DND-41 (cell line): ENCODE results near the gene KIFAP3.

Experiments used
- EZH2 ChIP-seq: IDR thresholded peaks from 3 replicates; pipeline ENCODE4 v1.6.1; 2012; ENCODE audit warnings: borderline replicate concordance, low read depth, mild to moderate bottlenecking, moderate library complexity, low read length, inconsistent platforms; ENCODE audit not compliant: severe bottlenecking
- TF ChIP-seq, protein P1 (sequence below): IDR thresholded peaks from 2 replicates; pipeline ENCODE4 v1.5.1; 2012; ENCODE audit warnings: borderline replicate concordance, low read length, moderate library complexity, mild to moderate bottlenecking; ENCODE audit not compliant: poor library complexity, severe bottlenecking; ENCODE audit errors: extremely low read depth

DNA sequence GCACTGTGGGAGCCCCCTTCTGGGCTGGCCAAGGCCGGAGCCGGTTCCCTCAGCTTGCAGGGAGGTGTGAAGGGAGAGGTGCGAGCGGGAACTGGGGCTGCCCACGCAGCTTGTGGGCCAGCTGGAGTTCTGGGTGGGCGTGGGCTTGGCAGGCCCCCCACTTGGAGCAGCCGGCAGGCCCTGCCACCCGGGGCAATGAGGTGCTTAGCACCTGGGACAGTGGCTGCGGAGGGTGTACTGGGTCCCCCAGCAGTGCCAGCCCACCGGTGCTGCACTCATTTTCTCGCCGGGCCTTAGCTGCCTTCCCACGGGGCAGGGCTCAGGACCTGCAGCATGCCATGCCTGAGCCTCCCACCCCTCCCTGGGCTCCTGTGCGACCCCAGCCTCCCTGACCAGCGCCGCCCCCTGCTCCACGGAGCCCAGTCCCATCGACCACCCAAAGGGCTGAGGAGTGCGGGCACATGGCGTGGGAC, 192.4 kb downstream of the KIFAP3 start:
- TF ChIP-seq, protein P1, sequence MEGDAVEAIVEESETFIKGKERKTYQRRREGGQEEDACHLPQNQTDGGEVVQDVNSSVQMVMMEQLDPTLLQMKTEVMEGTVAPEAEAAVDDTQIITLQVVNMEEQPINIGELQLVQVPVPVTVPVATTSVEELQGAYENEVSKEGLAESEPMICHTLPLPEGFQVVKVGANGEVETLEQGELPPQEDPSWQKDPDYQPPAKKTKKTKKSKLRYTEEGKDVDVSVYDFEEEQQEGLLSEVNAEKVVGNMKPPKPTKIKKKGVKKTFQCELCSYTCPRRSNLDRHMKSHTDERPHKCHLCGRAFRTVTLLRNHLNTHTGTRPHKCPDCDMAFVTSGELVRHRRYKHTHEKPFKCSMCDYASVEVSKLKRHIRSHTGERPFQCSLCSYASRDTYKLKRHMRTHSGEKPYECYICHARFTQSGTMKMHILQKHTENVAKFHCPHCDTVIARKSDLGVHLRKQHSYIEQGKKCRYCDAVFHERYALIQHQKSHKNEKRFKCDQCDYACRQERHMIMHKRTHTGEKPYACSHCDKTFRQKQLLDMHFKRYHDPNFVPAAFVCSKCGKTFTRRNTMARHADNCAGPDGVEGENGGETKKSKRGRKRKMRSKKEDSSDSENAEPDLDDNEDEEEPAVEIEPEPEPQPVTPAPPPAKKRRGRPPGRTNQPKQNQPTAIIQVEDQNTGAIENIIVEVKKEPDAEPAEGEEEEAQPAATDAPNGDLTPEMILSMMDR: no peak
- TF ChIP-seq EZH2: no peak
